HTERT RPE-1 (cell line): ENCODE results near the gene TEX14.
"Not testable (repeated sequence)": the region's sequence is repeated elsewhere in the genome, so short reads cannot be mapped to it uniquely, and the experiment has no call there.

Experiments
- in situ Hi-C: fragments of 300-500 bp; cut with MboI; formaldehyde crosslinking; loops from 4 replicates; pipeline ENCODE4 v1.14.3; 2020; ENCODE audit warnings: low sequenced_read_pairs

Gene TEX14

DNA sequence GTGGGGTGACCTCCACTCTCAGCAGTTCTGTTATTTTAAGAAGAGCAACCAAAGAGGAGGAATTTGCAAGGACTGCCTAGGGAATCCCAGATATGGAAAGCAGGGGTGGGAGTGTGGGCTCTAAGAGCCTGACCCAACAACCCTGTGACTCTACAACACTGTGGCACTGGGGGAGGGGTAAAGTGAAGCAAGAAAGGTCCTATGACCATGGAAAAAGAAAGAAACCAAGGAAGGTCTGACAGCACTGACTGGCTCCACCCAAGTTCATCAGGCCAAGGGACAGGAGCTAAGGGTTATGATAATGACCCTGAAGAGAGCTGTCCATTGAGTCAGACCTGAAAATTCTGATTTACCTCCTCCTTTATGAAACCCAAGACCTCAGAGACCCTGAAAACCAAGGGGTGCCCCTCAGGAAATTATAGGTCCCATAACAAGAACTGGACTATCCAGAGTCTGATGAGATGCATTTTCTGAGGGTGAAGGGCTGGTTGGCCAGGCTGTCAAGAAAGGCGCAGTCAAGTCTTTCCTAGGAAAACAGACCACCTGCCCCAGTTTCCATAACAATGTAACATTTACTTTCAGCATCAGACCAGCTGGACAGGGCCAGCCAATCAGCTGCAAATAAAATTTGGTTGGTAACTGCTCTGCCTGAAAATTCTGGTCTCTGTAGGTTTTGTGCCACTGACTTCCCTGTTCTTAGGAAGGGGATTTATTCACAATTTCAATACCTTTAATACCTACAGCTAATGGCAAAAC lies 123.6 kb downstream of the TEX14 start:
- in situ Hi-C loops, result no loop called here

DNA sequence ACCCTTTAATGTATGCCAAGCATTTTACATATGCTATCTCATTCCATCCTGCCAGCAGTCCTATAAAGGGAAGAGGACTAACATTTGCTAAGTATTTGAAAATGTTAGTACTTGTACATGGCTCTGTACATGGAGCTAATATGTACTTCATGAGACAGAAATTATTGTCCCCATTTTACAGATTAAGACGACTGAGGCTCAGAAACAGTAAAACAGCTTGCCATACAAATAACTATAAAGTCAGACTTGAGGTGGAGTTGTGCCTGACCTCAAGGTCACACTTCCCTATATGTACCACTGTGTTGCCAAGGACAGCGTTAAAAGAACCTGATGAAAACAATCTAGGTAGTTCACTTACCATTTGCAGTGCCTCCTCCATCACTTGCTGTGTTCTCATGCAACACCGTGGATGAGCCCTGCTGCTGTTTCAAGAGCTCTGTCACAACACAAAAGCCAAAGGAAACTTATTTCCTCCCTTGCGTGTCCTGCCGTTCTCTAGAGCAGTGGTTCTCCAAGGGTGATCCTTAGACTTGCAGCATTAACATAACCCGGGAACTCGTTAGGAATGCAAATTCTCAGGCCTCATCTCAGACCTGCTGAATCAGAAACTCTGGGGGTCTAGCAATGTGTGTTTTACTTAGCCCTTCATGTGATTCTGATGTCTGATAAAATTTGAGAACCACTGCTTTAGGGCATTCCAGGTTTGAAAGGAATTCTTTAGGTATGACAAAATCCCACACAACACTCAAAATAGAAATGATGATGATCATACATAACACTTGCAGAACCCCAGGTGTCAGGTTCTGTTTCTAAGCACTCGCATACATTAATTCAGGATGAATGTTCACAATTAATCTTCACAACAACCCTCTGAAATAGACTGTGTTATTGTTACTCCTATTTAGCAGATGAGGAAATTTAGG lies 126.2 kb downstream of the TEX14 start:
- in situ Hi-C loops, result no loop called here

DNA sequence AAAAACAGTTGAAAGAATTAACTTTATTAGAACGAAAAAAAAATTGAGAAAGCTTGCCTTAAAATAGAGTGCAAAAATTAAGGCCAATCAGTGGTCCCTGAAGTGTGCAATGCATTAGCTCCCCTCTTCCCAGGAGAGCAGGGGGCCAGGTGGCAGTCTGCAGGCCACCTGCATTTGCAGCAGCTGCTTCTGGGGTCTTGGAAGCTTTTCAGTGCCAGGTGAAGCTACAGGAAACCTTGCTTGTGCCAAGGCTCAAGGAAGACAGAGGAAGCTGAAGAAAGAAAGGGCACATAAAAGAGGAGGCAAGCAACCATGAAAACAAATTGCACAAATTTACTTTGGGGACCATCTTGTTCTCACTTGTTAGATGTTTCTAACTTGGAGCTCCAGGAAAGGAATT lies 126.9 kb downstream of the TEX14 start:
- in situ Hi-C loops, result no loop called here

DNA sequence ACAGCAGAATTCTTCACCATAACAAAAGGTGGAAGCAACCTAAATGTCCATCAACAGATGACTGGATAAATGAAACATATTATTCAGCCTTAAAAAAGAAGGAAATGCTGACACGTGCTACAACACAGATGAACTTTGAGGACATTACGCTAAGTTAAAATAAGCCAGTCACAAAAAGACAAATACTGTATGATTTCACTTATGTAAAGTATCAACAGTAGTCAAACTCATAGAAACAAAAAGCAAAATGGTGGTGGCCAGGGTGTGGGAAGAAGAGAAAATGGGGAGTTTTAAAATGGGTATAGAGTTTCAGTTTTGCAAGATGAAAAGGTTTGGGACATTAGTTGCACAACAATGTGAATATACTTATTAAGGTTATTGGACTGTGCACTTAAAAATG lies 127.6 kb downstream of the TEX14 start:
- in situ Hi-C loops, result no loop called here

DNA sequence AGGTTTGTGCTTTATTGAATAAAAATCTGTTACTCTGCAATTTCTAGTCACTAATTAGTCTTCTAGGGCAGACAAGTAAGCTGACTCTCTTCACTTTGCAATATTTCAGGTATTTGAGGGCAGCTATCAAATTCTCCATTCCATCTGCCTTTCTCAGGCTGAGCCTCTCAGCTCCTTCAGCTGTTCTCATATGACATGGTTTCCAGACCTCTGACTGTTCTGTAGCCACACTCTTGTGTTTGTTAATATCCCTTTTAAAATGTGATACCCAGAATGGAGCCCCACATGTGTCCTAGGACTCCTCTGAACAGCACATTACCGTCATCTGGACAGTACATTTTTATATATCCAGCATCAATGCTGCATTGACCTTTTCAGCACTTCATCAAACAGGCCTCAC lies 131.3 kb downstream of the TEX14 start:
- in situ Hi-C loops, result no loop called here

DNA sequence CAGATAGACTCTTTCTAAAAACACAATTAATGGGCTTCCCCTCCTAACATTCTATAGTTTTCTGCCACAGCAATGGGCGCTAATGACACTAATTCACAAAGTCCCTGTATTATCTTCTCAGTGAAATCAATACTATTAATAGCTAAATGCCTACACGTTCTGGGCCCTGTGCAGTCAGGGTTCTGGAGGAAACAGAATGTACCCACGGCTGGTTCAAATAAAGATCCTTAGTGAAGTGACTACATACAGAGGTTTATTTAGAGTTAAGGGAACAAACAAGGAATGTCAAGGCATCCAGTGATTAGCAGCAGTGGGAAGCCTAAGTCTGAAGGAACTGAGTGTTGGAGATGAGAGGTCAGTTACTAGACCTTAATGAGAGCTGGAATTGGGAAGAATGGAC lies 133.9 kb downstream of the TEX14 start:
- in situ Hi-C loops, result no loop called here

DNA sequence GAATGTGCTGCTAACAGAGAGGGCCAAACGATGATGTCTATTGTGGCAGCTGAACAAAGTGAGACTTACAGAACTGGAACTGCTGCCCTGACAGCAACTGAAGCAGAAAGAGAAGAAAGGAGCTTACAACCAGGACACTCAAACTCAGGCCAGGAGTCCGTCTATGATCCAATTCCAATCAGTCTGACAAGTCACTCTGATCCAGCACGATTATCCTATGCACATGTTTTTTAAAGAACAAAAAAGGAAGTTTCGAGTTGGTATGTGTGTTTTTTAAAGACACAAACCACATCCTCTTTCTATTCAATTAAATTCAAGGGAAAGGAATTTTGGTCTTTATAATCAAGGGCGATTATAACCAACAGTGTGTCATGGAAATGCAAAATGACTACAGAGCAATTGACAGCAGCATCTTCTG lies 135.0 kb downstream of the TEX14 start:
- in situ Hi-C loops, result no loop called here

DNA sequence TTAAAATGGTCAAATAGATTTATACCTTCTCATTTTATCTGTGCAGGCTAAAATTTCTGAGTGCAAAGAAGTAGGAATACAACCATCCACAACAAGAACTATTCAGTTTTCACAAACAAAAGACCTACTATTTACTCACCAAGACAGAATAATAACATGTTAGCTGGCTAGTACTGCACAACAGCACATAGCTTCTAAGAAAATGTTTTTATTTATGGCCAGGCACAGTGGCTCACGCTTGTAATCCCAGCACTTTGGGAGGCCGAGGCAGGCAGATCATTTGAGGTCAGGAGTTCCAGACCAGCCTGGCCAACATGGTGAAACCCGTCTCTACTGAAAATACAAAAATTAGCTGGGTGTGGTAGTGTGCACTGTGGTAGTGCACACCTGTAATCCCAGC lies 136.7 kb downstream of the TEX14 start:
- in situ Hi-C loops, result not testable (repeated sequence)

DNA sequence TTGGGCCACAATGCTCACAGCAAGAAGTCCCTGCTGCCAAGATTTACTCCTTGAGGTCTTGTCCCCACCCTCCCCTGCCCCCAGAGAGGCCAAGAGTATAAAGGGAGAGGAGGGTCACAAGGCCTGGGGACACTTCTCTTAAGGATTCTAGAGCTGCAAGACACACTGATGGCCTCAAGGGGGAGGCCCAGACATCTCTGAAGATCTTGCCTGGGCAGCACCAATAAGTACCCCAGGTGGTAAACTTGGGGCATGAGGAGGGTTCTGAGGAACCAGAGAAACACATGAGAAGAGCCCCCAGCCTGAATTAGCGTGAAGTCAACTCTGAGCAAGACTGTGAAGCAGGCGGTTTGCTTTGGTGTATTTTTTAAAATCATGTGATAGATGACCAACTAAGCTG lies 150.6 kb downstream of the TEX14 start:
- in situ Hi-C loops, result no loop called here

DNA sequence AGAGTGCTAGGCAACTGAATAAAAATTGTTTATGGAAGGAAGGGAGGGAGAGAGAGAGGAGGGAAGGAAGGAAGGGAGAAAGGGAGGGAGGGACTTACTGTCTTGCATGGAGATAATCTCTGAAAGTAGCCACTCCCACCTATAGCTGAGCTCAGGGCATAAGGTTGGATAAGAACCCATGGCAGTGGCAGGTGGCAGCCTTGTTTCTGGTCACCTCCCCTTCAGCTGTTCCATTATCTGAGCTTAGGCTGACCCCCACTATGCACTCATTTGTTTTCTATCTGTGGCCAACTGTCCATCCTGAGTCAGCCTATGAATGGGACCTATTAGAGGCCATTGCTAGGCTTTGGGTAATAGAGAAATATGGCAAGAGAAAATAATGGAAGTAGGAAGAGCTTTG lies 152.1 kb downstream of the TEX14 start:
- in situ Hi-C loops, result no loop called here

DNA sequence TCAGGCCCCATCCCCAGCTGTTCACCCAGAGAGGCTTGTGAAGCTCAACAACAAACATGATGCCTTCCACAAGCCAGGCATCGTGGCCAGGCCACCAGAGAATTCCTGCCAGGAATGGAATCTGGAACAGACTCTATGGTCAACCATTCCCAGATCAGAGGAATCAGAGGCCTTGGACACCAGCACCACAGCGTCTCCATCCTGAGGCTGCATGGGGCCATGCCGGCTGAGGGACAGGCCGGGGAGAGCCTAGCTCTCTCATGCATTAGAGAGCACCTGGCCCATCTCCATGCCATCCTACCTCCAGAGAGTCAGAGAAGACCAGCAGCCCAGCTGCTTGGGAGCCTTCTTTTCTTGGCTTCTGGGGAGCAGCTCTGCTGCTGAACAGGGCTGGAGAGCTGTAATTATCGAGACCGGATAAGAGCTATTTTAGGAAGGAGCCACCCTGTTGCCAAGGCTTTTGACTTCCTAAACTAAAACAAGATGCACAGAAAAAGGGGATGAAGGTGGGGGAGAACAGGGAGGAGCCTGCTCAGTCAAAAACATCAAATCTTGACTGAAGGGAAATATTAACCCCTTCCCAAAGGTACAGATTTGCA lies 152.9 kb downstream of the TEX14 start:
- in situ Hi-C loops, result no loop called here

DNA sequence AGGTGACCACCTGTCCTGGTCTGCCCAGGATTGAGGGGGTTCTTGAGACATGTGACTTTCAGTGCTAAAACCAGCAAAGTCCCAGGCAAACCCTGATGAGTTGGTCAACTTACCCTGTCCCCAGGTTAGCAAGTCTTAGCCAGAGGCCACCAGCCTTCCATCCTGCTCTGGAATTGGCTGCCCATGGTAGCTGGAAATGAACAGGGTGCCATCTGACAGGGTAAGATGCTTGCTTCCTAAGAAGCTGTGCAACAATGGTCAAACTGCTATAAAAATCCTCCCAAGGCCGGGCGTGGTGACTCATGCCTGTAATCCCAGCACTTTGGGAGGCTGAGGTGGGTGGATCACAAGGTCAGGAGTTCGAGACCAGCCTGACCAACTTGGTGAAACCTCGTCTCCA lies 154.6 kb downstream of the TEX14 start:
- in situ Hi-C loops, result no loop called here

DNA sequence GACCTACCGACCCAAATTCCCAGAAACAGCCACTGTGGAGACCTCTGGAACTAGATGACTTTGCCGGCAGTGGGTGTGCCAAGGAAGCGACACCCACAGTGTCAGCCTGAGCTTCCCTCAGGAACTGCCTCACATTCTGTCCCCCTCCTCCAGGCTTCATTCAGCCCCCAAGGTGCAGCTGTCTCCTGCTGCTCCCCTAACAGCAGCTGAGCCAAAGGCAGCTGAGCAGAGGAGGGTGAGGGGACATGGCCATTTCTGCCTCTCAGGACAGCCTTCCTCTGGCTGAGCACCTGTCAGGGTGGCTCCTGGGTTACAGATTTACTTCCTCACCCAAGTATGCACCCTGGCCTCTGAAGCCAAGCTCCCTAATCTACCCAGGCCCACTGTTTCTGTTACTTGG lies 155.3 kb downstream of the TEX14 start:
- in situ Hi-C loops, result no loop called here

DNA sequence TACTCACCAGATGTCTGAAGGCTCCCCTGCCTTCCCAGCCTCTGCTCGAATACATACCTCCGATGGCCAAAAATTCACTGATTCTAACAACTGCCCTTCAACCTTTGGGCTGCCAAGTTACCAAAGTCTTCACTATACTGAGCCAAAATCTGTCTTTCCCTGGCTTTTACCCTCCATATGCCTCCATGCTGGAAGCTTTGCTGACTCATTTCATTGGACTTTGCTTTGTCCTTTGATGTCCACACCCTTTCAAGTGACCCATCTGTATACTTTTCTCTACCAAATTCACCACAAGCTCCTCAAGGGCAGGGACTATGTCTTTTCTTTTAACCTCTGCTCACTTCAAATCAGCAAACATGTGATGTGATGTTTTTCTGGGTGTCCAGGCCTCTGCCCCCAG lies 156.4 kb downstream of the TEX14 start:
- in situ Hi-C loops, result no loop called here

DNA sequence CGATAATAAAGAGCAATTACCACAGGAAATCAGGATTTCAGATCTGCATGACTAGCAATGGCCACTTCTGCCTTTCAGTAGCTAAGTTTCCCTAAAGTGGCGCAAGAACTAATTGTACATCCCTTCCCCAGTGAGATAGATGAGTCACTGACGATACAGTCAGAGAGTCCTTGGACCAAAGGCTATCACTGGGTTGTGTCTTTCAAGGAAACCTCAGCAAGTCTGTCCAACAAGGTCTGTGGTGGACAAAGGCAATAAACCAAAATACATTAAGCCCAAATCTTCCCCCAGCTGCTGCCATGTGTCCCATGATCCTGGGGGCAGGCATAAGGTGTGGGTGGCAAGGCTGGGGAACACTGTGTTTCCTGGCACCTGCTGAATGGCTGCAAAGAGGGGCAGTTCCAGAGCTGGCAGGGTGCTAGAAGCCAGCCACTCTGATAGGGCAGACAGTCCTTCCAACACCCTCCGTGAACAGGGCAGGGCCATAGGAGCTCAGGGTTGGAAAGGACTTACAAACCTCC lies 156.9 kb downstream of the TEX14 start:
- in situ Hi-C loops, result no loop called here

DNA sequence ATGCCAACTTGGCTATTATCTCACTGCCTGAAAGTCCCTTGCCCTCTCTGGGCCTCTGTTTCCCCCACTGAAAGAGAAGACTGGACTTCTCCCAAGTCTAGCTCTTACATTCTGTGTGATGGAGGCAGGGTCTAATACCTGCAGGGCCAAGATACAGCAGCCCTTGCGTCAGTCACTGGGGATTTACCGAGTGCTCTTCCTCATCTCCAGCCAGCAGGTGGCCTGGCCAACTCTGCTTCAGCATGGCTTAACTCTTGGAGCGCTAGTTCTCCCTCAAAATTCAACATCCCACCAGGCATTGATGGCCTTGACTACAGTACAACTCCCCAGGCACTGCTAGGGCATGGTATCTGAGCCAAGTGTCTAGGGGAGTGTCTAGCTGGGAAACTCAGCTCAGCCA lies 157.5 kb downstream of the TEX14 start:
- in situ Hi-C loops, result no loop called here

DNA sequence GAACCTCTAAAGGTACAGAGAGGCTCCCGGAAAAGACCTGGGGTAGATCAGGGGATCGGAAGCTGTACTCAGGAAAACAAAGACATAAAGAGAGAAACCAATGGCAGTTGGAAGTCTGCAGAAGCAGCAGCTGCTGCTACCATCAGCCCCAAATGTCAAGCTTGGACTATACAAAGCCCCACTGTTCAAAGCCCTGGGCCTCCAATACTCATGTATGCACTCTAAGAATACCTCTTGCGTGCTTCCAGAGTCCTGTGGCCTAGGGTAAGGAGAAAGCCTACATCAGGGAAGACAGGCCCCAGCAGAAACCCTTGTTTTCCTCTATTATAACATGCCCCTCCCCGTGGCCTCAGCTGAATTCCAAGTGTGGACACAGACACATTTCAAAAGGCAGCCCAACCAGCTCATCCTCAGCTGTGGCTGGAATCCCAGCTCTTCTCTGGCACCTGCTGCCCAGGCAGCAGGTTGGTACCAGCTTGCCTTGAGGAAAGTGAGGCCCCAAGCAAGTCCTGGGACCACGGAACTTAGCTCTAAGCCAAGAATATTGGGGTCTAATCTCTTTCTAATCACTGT lies 158.1 kb downstream of the TEX14 start:
- in situ Hi-C loops, result no loop called here

DNA sequence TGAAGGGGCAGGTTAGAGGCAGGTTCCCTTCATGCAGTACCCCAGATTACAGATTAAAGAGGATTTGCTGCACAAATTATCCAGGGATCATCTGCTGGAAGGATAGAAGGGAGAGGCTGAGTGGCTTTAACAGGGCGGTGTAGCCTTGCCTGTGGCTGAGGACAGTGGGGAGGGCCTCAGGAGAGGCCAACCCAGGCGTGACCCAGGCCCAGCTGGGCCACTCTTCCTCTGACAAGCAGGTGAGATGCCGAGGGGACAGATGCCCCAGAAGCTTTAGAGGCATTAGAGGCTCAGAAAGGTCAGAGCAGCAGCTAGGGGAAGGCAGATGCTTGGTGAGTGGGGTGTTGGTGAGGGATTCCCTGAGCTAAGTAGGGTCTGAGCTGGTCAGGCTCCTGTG lies 159.3 kb downstream of the TEX14 start:
- in situ Hi-C loops, result no loop called here

DNA sequence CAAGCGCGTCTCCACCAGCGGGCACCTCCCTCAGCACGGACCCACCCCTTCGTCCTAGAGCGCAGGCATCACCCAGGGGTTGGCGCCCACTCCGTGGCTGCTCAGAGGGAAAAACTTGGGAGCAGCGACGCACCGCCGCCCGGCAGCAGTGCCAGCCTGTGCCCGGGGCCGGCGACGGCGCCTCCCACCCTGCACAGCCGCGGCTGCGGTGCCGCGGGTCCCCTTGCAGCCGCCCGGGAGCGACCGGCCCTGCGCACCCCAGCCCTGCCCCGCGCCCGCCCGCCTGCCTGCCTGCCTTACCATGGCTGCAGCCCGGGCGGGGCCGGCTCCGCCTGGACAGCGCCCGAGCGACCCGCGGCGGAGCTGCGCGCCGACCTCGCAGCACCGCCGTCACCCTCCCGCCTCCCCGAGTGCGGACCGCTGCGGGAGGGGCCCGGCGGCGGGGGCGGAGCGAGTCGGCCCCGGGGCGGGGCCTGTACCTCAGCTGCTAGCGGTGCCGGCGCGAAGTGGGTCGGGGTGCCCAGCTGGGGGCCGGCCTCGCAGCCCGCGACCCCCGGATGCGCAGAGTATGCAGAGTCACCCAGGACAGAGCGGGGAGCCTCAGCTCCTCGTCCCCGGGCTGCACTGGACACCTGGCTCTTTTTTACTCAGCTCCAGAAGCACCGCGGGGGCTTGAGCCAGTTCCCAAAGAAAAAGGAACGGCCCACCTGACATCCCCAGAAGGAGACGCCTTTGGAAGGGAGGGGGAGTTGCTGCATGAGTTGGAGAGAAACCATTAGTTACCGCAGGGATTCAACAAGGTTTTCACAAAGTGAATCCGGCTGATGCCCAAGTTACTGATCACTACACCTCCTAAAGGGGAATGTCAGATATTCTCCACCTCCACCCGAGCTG lies 159.9 kb downstream of the TEX14 start:
- in situ Hi-C loops, result no loop called here

DNA sequence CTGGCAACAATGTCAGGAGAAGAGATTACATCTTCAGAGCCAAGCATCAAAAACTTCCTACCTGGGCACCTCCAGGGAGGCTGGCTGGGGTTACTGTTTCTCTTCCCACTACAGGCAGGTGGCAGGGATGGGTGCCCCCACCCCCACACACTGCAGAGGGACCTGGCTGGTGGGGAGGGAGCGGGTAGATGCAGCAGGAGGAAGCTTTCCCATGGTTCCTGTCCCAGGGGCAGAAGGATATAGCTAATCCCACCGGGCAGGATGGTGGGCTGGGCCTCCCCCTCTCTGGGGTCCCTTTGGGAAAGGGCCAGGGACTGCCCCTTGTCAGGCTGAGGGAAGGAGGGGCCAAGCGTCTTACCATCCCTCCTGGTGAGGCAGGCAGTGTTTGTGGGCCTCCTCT lies 160.7 kb downstream of the TEX14 start:
- in situ Hi-C loops, result no loop called here
